GM10266 (cell line): ENCODE measurements around the gene GIGYF2.
"Not testable (repeated sequence)": the region's sequence is repeated elsewhere in the genome, so short reads cannot be mapped to it uniquely, and the experiment has no call there.

Experiments
- DNase-seq: peaks from one replicate; pipeline ENCODE4 v3.0.0; 2012; ENCODE audit errors: extremely low spot score
- TF ChIP-seq, protein P1 (sequence below): IDR thresholded peaks from 2 replicates; pipeline ENCODE4 v1.5.1; 2012; ENCODE audit warnings: mild to moderate bottlenecking, low read depth; ENCODE audit not compliant: control insufficient read depth, insufficient read depth; ENCODE audit errors: missing control alignments

The GIGYF2 gene

GRCh38 chr2:232689152-232689910 lies 7.8 kb upstream of the GIGYF2 start:
- TF ChIP-seq, protein P1, sequence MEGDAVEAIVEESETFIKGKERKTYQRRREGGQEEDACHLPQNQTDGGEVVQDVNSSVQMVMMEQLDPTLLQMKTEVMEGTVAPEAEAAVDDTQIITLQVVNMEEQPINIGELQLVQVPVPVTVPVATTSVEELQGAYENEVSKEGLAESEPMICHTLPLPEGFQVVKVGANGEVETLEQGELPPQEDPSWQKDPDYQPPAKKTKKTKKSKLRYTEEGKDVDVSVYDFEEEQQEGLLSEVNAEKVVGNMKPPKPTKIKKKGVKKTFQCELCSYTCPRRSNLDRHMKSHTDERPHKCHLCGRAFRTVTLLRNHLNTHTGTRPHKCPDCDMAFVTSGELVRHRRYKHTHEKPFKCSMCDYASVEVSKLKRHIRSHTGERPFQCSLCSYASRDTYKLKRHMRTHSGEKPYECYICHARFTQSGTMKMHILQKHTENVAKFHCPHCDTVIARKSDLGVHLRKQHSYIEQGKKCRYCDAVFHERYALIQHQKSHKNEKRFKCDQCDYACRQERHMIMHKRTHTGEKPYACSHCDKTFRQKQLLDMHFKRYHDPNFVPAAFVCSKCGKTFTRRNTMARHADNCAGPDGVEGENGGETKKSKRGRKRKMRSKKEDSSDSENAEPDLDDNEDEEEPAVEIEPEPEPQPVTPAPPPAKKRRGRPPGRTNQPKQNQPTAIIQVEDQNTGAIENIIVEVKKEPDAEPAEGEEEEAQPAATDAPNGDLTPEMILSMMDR = no peak
- DNase-seq = no peak

GRCh38 chr2:232691117-232691516 lies 6.0 kb upstream of the GIGYF2 start:
- DNase-seq = not testable (repeated sequence)

DNA sequence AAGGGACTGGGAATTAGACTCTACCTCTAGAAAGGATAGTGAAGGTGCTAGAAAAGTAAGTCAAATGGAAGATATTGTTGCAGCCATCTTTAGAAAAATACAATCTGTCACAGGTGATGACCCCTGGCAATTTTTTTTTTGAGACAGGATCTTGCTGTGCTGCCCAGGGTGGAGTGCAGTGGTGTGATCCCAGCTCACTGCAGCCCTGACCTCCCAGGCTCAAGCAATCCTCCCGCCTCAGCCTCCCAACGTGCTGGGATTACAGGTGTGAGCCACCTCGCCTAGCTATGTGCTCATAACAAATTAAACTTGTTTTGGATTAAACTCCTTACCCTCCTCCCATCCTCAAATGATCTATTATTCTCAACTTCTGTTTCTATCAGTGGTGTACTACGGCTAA lies 3.8 kb upstream of the GIGYF2 start:
- TF ChIP-seq, protein P1 = no peak
- no peak for DNase-seq

DNA sequence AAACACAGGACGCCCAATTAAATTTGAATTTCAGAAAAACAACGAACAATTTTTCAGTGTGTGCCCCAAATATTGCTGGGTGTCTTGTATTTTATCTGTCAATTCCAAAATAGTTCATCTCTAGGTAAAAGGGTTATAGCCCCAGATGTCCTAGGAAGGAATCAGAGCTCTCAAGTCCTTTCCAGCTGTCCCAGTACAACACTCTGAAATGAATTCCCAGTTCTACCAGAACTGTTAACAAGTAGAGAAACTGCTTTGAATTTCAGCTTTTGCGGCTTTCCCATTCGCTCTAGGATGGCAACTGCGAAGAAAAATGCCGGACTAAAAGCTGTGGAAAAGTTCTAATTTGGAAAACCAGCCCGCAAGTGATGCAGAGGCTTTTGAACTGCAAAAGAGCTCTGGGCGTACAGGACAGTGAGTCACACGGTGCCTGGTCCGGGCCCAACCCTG lies 497 bp upstream of the GIGYF2 start:
- no peak for DNase-seq
- TF ChIP-seq, protein P1 = no peak

- DNase-seq = no peak
- TF ChIP-seq, protein P1 = no peak
These were observed 628 bp downstream of the GIGYF2 start for GRCh38 chr2:232697807-232698110.

GRCh38 chr2:232698556-232699091 lies 1.5 kb downstream of the GIGYF2 start:
- DNase-seq = no peak
- TF ChIP-seq, protein P1 = no peak

DNA sequence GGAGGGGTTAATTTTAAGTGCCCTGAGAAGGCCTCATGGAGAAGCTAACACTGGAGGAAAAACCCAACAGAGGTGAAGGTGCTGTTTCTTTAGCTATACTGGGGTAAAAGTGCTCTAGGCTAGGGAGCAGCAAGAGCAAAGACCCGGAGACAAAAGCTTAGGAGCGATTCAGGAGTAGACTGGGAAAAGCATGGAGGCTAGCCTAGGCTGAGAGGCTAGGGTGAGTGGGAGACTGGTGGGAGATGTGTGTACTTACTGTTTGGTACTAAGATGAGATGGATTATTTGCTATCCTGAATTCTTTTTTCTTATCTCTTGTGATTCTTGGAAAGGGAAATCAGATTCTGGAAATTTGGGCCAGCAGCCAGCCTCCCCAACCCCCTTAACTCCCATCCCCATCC lies 2.0 kb downstream of the GIGYF2 start:
- no peak for DNase-seq

More for the DNA sequence above, 2.0 kb downstream of the GIGYF2 start:
- TF ChIP-seq, protein P1 = no peak
